PC-3 (cell line): ENCODE results near the gene HOXC10. TPM values are rescaled to one million over a fixed set of nuclear protein-coding genes. Genes with fewer than 3 reads are reported as not detected.

Experiments
- ATAC-seq: fragments of 200-7000 bp; cut with Tn5 transposase; 2 replicates; pipeline ENCODE4 v1.9.1; 2020; ENCODE audit warnings: mild to moderate bottlenecking, moderate library complexity
- BruUV-seq: library from RNA; stranded (reverse); fragments of 400-500 nt; replicated peaks from 2 replicates; lab custom pipeline; 2021; lab: Mats Ljungman, UMichigan
- CTCF ChIA-PET: fragments of 300-600 bp; sonication (Branson Sonifier 250); formaldehyde crosslinking; loops from one replicate; lab custom pipeline; 2022; ENCODE audit warnings: antibody characterized with exemption; lab: Charles Lee
- POLR2A ChIA-PET: fragments of 300-600 bp; sonication (Branson Sonifier 250); formaldehyde crosslinking; loops from one replicate; lab custom pipeline; 2022; ENCODE audit warnings: antibody characterized with exemption; ENCODE audit not compliant: unreplicated experiment; lab: Charles Lee
- DNase-seq: peaks from one replicate; pipeline ENCODE4 v3.0.0-alpha.2; 2015
- H2AFZ ChIP-seq: fragments of 300-600 bp; sonication (generic); 2 replicates; pipeline ENCODE4 v1.6.0; 2016; ENCODE audit warnings: antibody characterized with exemption, low read length
- H3F3A ChIP-seq: fragments of 300-600 bp; sonication (generic); one replicate; pipeline ENCODE4 v1.6.0; 2017; ENCODE audit warnings: antibody characterized with exemption, low read length, control low read depth, mild to moderate bottlenecking; ENCODE audit not compliant: unreplicated experiment
- H3K27ac ChIP-seq: fragments of 300-600 bp; sonication (generic); 2 replicates; pipeline ENCODE4 v1.5.1; 2016; ENCODE audit warnings: mild to moderate bottlenecking, low read length
- H3K27me3 ChIP-seq: fragments of 300-600 bp; sonication (generic); 2 replicates; pipeline ENCODE4 v1.6.1; 2016; ENCODE audit warnings: low read length, mixed read lengths
- H3K36me3 ChIP-seq: fragments of 300-600 bp; sonication (generic); 2 replicates; pipeline ENCODE4 v1.6.1; 2016; ENCODE audit warnings: low read depth, mixed run types, low read length, mixed read lengths
- H3K4me1 ChIP-seq: fragments of 300-600 bp; sonication (generic); 2 replicates; pipeline ENCODE4 v1.5.1; 2016; ENCODE audit warnings: low read length; ENCODE audit not compliant: insufficient read depth
- H3K4me2 ChIP-seq: fragments of 300-600 bp; sonication (generic); 2 replicates; pipeline ENCODE4 v1.6.0; 2016; ENCODE audit warnings: low read length
- H3K4me3 ChIP-seq: fragments of 300-600 bp; sonication (generic); 2 replicates; pipeline ENCODE4 v1.5.1; 2016; ENCODE audit warnings: mild to moderate bottlenecking, low read length, mixed read lengths
- H3K79me2 ChIP-seq: fragments of 300-600 bp; sonication (generic); 2 replicates; pipeline ENCODE4 v1.6.1; 2017; ENCODE audit warnings: low read length, mixed read lengths
- H3K9ac ChIP-seq: fragments of 300-600 bp; sonication (generic); 2 replicates; pipeline ENCODE4 v1.6.0; 2016; ENCODE audit warnings: mild to moderate bottlenecking, low read length
- H3K9me2 ChIP-seq: fragments of 300-600 bp; sonication (generic); replicated peaks from 2 replicates; pipeline ENCODE4 v1.6.1; 2016; ENCODE audit warnings: mixed run types, low read length, mixed read lengths
- H3K9me3 ChIP-seq: fragments of 300-600 bp; sonication (generic); 2 replicates; pipeline ENCODE4 v1.6.1; 2016; ENCODE audit warnings: low read length, mixed read lengths
- H4K20me1 ChIP-seq: fragments of 300-600 bp; sonication (generic); 2 replicates; pipeline ENCODE4 v1.6.1; 2016; ENCODE audit warnings: low read length, mixed read lengths
- EZH2 ChIP-seq: fragments of 300-600 bp; sonication (generic); IDR thresholded peaks from one replicate; pipeline ENCODE4 v1.6.1; 2017; ENCODE audit warnings: antibody characterized with exemption, mild to moderate bottlenecking, low read length; ENCODE audit not compliant: unreplicated experiment
- EZH2phosphoT487 ChIP-seq: fragments of 300-600 bp; sonication (generic); IDR thresholded peaks from 2 replicates; pipeline ENCODE4 v1.6.1; 2018; ENCODE audit warnings: mild to moderate bottlenecking, antibody characterized with exemption, low read length, borderline replicate concordance
- intact Hi-C: fragments of 100-400 bp; cut with micrococcal nuclease; formaldehyde crosslinking; loops from 2 replicates; pipeline ENCODE4 v1.9.0; 2023
- total RNA-seq: library from RNA; depleted of rRNA; stranded (reverse); fragments of >200 nt; gene quantifications from 2 replicates; pipeline ENCODE4 v1.2.3, GENCODE V29; 2014
- TF ChIP-seq, protein P1 (sequence below): fragments of 300-600 bp; sonication (generic); conservative IDR thresholded peaks from 2 replicates; pipeline ENCODE4 v1.5.1; 2017; ENCODE audit warnings: antibody characterized with exemption, low read depth, mild to moderate bottlenecking, low read length

HOXC10 gene
- total RNA-seq, 1 experiment from 2014 or later: 0.69 TPM

GRCh38 chr12:53961025-53961761 lies 23.8 kb upstream of the HOXC10 start:
- no peak overlapping the region for H2AFZ ChIP-seq
- H4K20me1 ChIP-seq: no peaks in the 10 kb centered on the region
- H3K9ac ChIP-seq: no peak overlapping the region
- H3K9me3 ChIP-seq: no peaks in the 10 kb centered on the region
- no peak for DNase-seq
- CTCF ChIA-PET: no interaction called here
- H3K27me3 ChIP-seq: no peaks in the 10 kb centered on the region
- no peak overlapping the region for H3K27ac ChIP-seq
- POLR2A ChIA-PET: no interaction called here
- no peak for ATAC-seq
- TF ChIP-seq EZH2phosphoT487 (no peak), EZH2 (no peak)
- TF ChIP-seq, protein P1, sequence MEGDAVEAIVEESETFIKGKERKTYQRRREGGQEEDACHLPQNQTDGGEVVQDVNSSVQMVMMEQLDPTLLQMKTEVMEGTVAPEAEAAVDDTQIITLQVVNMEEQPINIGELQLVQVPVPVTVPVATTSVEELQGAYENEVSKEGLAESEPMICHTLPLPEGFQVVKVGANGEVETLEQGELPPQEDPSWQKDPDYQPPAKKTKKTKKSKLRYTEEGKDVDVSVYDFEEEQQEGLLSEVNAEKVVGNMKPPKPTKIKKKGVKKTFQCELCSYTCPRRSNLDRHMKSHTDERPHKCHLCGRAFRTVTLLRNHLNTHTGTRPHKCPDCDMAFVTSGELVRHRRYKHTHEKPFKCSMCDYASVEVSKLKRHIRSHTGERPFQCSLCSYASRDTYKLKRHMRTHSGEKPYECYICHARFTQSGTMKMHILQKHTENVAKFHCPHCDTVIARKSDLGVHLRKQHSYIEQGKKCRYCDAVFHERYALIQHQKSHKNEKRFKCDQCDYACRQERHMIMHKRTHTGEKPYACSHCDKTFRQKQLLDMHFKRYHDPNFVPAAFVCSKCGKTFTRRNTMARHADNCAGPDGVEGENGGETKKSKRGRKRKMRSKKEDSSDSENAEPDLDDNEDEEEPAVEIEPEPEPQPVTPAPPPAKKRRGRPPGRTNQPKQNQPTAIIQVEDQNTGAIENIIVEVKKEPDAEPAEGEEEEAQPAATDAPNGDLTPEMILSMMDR: no peak
- H3F3A ChIP-seq: no peaks in the 10 kb centered on the region
- no peaks in the 10 kb centered on the region for H3K4me1 ChIP-seq
- H3K36me3 ChIP-seq: no peaks in the 10 kb centered on the region
- no peak overlapping the region for H3K4me2 ChIP-seq
- intact Hi-C loops: no loop called here
- H3K79me2 ChIP-seq: no peaks in the 10 kb centered on the region
- H3K4me3 ChIP-seq: no peak overlapping the region
- no TSS peak for BruUV-seq
- H3K9me2 ChIP-seq: no peaks in the 10 kb centered on the region

DNA sequence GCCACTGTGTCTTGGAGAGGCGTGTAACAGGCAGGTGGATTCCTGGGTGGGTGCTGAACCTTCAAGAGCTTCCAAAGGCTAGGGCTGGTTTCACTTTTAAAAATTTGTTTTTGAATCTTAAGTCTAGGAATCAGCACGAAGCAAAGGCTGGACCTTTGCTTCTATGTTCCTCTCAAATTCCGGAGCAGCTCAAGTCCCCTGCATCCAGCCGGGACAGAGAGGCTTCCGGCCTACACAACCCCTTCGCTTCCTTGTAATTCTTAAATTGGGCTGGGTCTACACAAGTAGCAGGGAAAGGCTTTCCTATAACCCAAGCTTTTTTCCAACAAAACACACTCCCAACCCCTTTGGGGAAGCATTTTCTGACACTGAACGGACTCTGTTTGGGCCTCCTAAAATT lies 21.9 kb upstream of the HOXC10 start:
- Histone ChIP-seq H3K9me3 (no peaks in the 10 kb centered on the region), H3K4me3 (no peak overlapping the region), H2AFZ (no peak overlapping the region), H3K79me2 (no peaks in the 10 kb centered on the region), H3K4me2 (no peak overlapping the region), H3F3A (no peaks in the 10 kb centered on the region), H3K9ac (no peak overlapping the region), H3K4me1 (no peaks in the 10 kb centered on the region), H4K20me1 (no peaks in the 10 kb centered on the region), H3K36me3 (no peaks in the 10 kb centered on the region), H3K27ac (no peak overlapping the region), H3K27me3 (no peaks in the 10 kb centered on the region), H3K9me2 (no peaks in the 10 kb centered on the region)
- CTCF ChIA-PET: interaction anchor here (0.5 kb wide), 1 partner anchor 404 kb away, joined by 3 read pairs; no protein-coding TSS in a partner anchor
- no peak for TF ChIP-seq EZH2phosphoT487
- TF ChIP-seq EZH2: no peak
- TF ChIP-seq, protein P1: no peak
- no TSS peak for BruUV-seq
- DNase-seq (no peak), ATAC-seq (no peak)
- POLR2A ChIA-PET: no interaction called here
- intact Hi-C loops: no loop called here
